Tibial nerve (tissue), 4 donors: Measurements from ENCODE around the gene HOXC4. TPM values are rescaled to one million over a fixed set of nuclear protein-coding genes. Genes with fewer than 3 reads are reported as not detected.

Experiments
- DNase-seq, 2 donors: peaks; one replicate each; pipeline ENCODE4 v3.0.0-alpha.2; 2019; ENCODE audit warnings: low spot score in 2 of 2
- H3K27ac ChIP-seq, 4 donors: fragments of 200-600 bp; sonication (generic) in 3 of 4; one replicate each; pipeline ENCODE4 v1.5.1; 2017 to 2019; ENCODE audit warnings: mild to moderate bottlenecking in 1 of 4
- H3K27me3 ChIP-seq, 2 donors: fragments of 200-600 bp; sonication (generic) in 1 of 2; one replicate each; pipeline versions ENCODE4 v1.5.1 to v1.6.0; 2017 to 2019
- H3K36me3 ChIP-seq, 3 donors: fragments of 200-600 bp; sonication (generic); one replicate each; pipeline ENCODE4 v1.5.1; 2018 to 2019
- H3K4me1 ChIP-seq, 4 donors: fragments of 200-600 bp; sonication (generic) in 3 of 4; one replicate each; pipeline ENCODE4 v1.5.1; 2017 to 2019
- H3K4me3 ChIP-seq, 4 donors: fragments of 200-600 bp; sonication (generic) in 3 of 4; one replicate each; pipeline ENCODE4 v1.5.1; 2017 to 2019; ENCODE audit warnings: mild to moderate bottlenecking in 1 of 4, moderate library complexity in 1 of 4
- H3K9me3 ChIP-seq, 4 donors: fragments of 200-600 bp; sonication (generic) in 3 of 4; one replicate each; pipeline ENCODE4 v1.5.1; 2017 to 2019
- EP300 ChIP-seq, 2 donors: sonication (generic); formaldehyde crosslinking; IDR thresholded peaks; one replicate each; pipeline ENCODE4 v1.6.1; 2017; ENCODE audit warnings: antibody characterized with exemption in 2 of 2, mild to moderate bottlenecking in 1 of 2
- POLR2A ChIP-seq, 2 donors: fragments of 450-650 bp; IDR thresholded peaks; one replicate each; pipeline ENCODE4 v1.6.1; 2017; ENCODE audit warnings: antibody characterized with exemption in 2 of 2, mild to moderate bottlenecking in 2 of 2, moderate library complexity in 2 of 2
- WGBS, 2 donors: methylation state at CpG; one replicate each; pipeline ENCODE4 v1.1.5; 2018; 5-methylcytosine and 5-hydroxymethylcytosine counted together
- total RNA-seq, 4 donors: library from RNA; depleted of rRNA; stranded (reverse); fragments of >200 nt; gene quantifications; one replicate each; pipeline ENCODE4 v1.1.0, GENCODE V29; 2016
- TF ChIP-seq, protein P1 (sequence below), 5 experiments: fragments of 200-600 bp in 3 of 5; fragments of 450-650 bp in 2 of 5; sonication (generic) in 3 of 5; IDR thresholded peaks; one replicate each; pipeline ENCODE4 v1.5.1; 2016 to 2019; ENCODE audit warnings: antibody characterized with exemption in 5 of 5, mild to moderate bottlenecking in 3 of 5, moderate library complexity in 2 of 5

The HOXC4 gene
- 1 to 10 TPM; 2.7 to 8.1 (median 4.1) TPM for total RNA-seq

DNA sequence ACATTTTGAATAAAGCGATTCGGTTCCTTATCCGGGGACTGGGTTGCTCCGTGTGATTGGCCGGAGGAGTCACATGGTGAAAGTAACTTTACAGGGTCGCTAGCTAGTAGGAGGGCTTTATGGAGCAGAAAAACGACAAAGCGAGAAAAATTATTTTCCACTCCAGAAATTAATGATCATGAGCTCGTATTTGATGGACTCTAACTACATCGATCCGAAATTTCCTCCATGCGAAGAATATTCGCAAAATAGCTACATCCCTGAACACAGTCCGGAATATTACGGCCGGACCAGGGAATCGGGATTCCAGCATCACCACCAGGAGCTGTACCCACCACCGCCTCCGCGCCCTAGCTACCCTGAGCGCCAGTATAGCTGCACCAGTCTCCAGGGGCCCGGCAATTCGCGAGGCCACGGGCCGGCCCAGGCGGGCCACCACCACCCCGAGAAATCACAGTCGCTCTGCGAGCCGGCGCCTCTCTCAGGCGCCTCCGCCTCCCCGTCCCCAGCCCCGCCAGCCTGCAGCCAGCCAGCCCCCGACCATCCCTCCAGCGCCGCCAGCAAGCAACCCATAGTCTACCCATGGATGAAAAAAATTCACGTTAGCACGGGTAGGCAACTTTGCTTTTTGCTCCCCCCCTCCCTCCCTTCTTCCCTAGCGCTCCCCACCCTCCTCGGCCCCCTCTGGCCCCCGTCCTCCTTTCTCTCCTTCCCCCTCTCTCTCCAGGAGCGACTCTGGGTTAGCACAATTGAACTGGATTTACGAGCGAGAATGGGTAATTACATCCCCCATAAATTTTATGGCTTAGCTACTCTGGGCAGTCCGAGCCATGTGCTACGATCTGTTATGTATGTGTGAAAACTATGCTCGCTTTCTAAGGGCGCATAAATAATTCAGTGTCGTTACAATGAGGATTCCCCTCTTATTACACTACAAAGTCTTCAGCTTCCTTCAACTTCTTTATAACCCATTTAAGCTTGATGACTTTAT lies at the start of gene HOXC4:
Gene HOXC4, plus strand, starts transcription at position 85 of the 991 bp plus-strand sequence. Its CDS starts 88 bp downstream, at position 173.
- peak within 1 kb of the TSS; percentile 49 to 66 (median 52) for H3K4me3 ChIP-seq
- 3 to 16% methylated on average over 49 to 52 of the region's 52 CpGs for whole genome bisulfite sequencing, 2 donors
- peaks cover 0 to 72% (median 5%) of the 10 kb centered on the region in 4 donors for H3K4me1 ChIP-seq
- peak within 1 kb of the TSS; percentile 72 to 89 (median 84) for H3K27ac ChIP-seq
- H3K36me3 ChIP-seq = no peaks in the 10 kb centered on the region
- no peaks in the 10 kb centered on the region for H3K9me3 ChIP-seq
- no peak for DNase-seq
- peak in 1 of 2 donors; percentile 34 for TF ChIP-seq EP300 (IDR thresholded peaks at IDR 0.05)
- TF ChIP-seq, protein P1, sequence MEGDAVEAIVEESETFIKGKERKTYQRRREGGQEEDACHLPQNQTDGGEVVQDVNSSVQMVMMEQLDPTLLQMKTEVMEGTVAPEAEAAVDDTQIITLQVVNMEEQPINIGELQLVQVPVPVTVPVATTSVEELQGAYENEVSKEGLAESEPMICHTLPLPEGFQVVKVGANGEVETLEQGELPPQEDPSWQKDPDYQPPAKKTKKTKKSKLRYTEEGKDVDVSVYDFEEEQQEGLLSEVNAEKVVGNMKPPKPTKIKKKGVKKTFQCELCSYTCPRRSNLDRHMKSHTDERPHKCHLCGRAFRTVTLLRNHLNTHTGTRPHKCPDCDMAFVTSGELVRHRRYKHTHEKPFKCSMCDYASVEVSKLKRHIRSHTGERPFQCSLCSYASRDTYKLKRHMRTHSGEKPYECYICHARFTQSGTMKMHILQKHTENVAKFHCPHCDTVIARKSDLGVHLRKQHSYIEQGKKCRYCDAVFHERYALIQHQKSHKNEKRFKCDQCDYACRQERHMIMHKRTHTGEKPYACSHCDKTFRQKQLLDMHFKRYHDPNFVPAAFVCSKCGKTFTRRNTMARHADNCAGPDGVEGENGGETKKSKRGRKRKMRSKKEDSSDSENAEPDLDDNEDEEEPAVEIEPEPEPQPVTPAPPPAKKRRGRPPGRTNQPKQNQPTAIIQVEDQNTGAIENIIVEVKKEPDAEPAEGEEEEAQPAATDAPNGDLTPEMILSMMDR (IDR thresholded peaks at IDR 0.05) = no peak
- H3K27me3 ChIP-seq = peaks cover 0 to 9% of the 10 kb centered on the region in 2 donors

DNA sequence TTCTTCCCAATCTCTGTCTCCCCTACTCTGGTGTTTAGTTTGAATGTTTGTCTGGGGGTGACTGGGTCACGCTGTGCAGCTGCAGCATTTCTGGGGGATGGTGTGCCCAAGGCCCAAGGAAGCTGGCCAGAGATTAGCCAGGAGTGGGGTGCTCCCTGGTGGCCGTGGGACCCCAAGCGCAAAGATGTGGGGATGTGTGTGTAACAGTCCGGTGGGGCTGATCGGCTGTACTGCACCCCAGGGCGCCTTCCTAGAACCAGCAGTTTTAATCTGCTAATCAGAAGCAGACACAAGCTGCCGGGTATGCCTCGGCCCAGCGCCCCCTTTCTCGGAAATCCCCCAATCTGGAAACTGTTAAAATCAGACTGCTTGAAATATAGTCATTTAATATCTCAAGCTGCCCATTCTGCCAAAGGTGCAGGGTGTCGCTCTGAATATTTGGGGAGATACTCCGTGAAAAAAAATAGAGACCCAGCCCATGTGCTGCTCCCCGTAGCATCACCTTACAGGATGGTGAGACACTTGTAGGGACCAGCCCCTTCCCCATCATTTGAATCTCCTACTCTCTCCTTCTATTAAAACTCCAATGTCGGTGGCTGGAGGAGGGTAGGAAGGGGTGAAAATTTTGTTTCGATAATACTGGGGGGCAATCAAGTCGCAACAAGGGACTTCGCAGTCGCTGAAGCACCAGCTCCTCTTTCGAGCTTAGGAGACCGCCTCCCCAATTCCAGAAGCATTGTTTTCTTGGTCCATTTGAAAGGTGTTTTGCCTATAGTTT lies 49.4 kb upstream of the HOXC4 start:
- peaks cover 0 to 4% (median 0%) of the 10 kb centered on the region in 3 donors for H3K36me3 ChIP-seq
- 37 to 46% methylated on average over 20 of the region's 20 CpGs for WGBS, 2 donors
- H3K27me3 ChIP-seq = peaks cover 0 to 52% of the 10 kb centered on the region in 2 donors
- no peaks in the 10 kb centered on the region for H3K9me3 ChIP-seq
- TF ChIP-seq POLR2A (IDR thresholded peaks at IDR 0.05) (no peak), EP300 (IDR thresholded peaks at IDR 0.05) (no peak)
- TF ChIP-seq, protein P1 (IDR thresholded peaks at IDR 0.05) = no peak
- peaks cover 0 to 88% (median 16%) of the 10 kb centered on the region in 4 donors for H3K4me1 ChIP-seq
- DNase-seq = no peak
- peak overlapping the region; percentile 65 to 99 (median 86) for H3K27ac ChIP-seq
- peak overlapping the region in 3 of 4 donors; percentile 30 to 49 (median 44) for H3K4me3 ChIP-seq

DNA sequence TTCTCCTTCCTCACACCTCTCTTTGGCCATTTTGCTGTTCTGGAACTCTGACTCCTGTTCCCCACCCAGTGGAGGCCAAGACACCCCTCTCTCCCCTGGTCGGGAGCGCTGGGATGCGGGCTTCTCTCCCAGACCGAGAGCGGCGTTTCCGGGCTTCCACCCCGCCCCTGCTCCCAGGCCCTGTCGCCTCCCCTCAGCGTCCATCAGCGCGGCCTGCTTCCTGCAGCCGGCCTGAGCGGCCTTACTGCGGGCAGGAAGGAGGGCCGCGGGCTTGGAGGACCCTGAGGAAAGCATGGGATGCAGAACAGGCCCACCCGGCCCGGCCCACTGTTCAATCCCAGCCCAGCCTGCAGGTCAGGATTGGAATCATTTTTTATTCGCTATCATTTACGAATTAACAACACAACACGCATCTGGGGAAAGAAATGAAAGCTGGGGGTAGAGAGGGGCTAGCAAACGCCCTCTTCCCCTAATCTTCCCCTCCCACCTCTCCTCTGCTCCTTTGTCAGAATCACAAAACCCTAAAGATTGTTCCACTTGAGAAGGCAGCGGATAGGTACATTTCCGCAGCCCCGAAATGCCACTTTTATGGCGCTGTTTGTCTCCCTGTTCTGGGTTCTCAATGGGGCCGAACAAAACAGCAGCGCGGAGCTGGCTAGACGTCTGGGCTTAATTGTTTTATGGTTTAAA lies 48.6 kb upstream of the HOXC4 start:
- 13 to 21% methylated on average over 31 of the region's 31 CpGs for WGBS, 2 donors
- Histone ChIP-seq H3K4me3 (peak overlapping the region; percentile 26 to 49 (median 37)), H3K27me3 (peaks cover 0 to 52% of the 10 kb centered on the region in 2 donors), H3K4me1 (peaks cover 0 to 90% (median 19%) of the 10 kb centered on the region in 4 donors), H3K9me3 (no peaks in the 10 kb centered on the region), H3K36me3 (peaks cover 0 to 4% (median 0%) of the 10 kb centered on the region in 3 donors), H3K27ac (peak overlapping the region; percentile 65 to 99 (median 81))
- no peak for DNase-seq
- TF ChIP-seq EP300 (IDR thresholded peaks at IDR 0.05) = peak in 1 of 2 donors; percentile 59
- TF ChIP-seq, protein P1 (IDR thresholded peaks at IDR 0.05) = no peak
- TF ChIP-seq POLR2A (IDR thresholded peaks at IDR 0.05) = no peak

DNA sequence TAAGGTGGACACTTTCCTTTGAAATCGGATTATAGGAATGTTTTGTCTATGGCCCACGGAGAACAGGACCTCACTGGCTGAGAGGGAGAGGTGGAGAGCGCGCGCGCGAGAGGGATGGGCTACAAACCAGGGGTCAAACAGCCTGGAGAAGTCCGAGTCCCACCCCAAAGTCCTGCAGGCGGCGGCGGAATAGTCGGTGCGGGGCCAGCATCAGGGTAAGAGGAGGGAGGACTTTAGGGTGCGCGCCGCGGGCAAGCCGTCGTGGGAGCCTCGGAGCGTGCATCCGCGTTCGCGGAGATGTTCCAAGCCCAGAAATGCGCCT lies 48.1 kb upstream of the HOXC4 start:
- H3K27ac ChIP-seq = peak overlapping the region; percentile 65 to 99 (median 81)
- peaks cover 0 to 48% of the 10 kb centered on the region in 2 donors for H3K27me3 ChIP-seq
- peaks cover 0 to 89% (median 17%) of the 10 kb centered on the region in 4 donors for H3K4me1 ChIP-seq
- H3K9me3 ChIP-seq = no peaks in the 10 kb centered on the region
- TF ChIP-seq POLR2A (IDR thresholded peaks at IDR 0.05) = no peak
- TF ChIP-seq, protein P1 (IDR thresholded peaks at IDR 0.05) = no peak
- TF ChIP-seq EP300 (IDR thresholded peaks at IDR 0.05) = no peak
- DNase-seq = no peak
- 4 to 6% methylated on average over 26 of the region's 26 CpGs for WGBS, 2 donors
- H3K36me3 ChIP-seq = peaks cover 0 to 4% (median 0%) of the 10 kb centered on the region in 3 donors
- H3K4me3 ChIP-seq = peak overlapping the region; percentile 26 to 49 (median 37)
